Calu3 (cell line): ENCODE data around the gene NR5A2. TPM values are rescaled to one million over a fixed set of nuclear protein-coding genes. Genes with fewer than 3 reads are reported as not detected.

Source experiments
- BruUV-seq: library from RNA; stranded (reverse); fragments of 400-500 nt; replicated peaks from 2 replicates; lab custom pipeline; 2021; lab: Mats Ljungman, UMichigan
- CTCF ChIA-PET: fragments of 300-600 bp; sonication (Branson Sonifier 250); formaldehyde crosslinking; loops from one replicate; lab custom pipeline; 2022; ENCODE audit warnings: antibody characterized with exemption; lab: Charles Lee
- DNase-seq: peaks from one replicate; pipeline ENCODE4 v3.0.0; 2022
- H3K27ac Mint-ChIP-seq: one replicate; pipeline ENCODE4 v1.8.0; 2022; ENCODE audit warnings: mixed read lengths; ENCODE audit not compliant: unreplicated experiment
- H3K27me3 Mint-ChIP-seq: one replicate; pipeline ENCODE4 v1.8.0; 2022; ENCODE audit warnings: mixed read lengths; ENCODE audit not compliant: unreplicated experiment
- H3K36me3 Mint-ChIP-seq: one replicate; pipeline ENCODE4 v1.8.0; 2022; ENCODE audit warnings: mild to moderate bottlenecking, moderate library complexity, mixed read lengths; ENCODE audit not compliant: insufficient read depth, unreplicated experiment
- H3K4me1 Mint-ChIP-seq: one replicate; pipeline ENCODE4 v1.8.0; 2022; ENCODE audit warnings: mild to moderate bottlenecking, low read depth, mixed read lengths; ENCODE audit not compliant: unreplicated experiment
- H3K4me3 Mint-ChIP-seq: one replicate; pipeline ENCODE4 v1.8.0; 2022; ENCODE audit warnings: mild to moderate bottlenecking, low read depth, moderate library complexity, mixed read lengths; ENCODE audit not compliant: unreplicated experiment
- H3K9me3 Mint-ChIP-seq: one replicate; pipeline ENCODE4 v1.8.0; 2022; ENCODE audit warnings: low read depth, mixed read lengths; ENCODE audit not compliant: unreplicated experiment
- CTCF ChIP-seq: fragments of 200-600 bp; IDR thresholded peaks from one replicate; pipeline ENCODE4 v1.8.0; 2022; ENCODE audit warnings: antibody characterized with exemption; ENCODE audit not compliant: unreplicated experiment
- intact Hi-C: fragments of 100-400 bp; cut with micrococcal nuclease; formaldehyde crosslinking; loops from one replicate; pipeline ENCODE4 v1.10.0; 2022; ENCODE audit not compliant: unreplicated experiment
- total RNA-seq: library from RNA; stranded (reverse); gene quantifications from 2 replicates; pipeline ENCODE4 v1.2.3, GENCODE V29; 2022

The NR5A2 gene
- total RNA-seq, 1 experiment from 2014 or later: 6.9 TPM

GRCh38 chr1:200090252-200091159 is 63.0 kb downstream of the NR5A2 start:
- no peak for TF ChIP-seq CTCF
- H3K4me1 Mint-ChIP-seq: peaks cover 39% of the 10 kb centered on the region
- no peaks in the 10 kb centered on the region for H3K9me3 Mint-ChIP-seq
- intact Hi-C loops: no loop called here
- no peaks in the 10 kb centered on the region for H3K27me3 Mint-ChIP-seq
- H3K36me3 Mint-ChIP-seq: peaks cover 5% of the 10 kb centered on the region
- peak; percentile 27 for DNase-seq
- CTCF ChIA-PET: no interaction called here
- H3K27ac Mint-ChIP-seq: peak overlapping the region; percentile 35
- BruUV-seq: no TSS peak
- H3K4me3 Mint-ChIP-seq: no peak overlapping the region

DNA sequence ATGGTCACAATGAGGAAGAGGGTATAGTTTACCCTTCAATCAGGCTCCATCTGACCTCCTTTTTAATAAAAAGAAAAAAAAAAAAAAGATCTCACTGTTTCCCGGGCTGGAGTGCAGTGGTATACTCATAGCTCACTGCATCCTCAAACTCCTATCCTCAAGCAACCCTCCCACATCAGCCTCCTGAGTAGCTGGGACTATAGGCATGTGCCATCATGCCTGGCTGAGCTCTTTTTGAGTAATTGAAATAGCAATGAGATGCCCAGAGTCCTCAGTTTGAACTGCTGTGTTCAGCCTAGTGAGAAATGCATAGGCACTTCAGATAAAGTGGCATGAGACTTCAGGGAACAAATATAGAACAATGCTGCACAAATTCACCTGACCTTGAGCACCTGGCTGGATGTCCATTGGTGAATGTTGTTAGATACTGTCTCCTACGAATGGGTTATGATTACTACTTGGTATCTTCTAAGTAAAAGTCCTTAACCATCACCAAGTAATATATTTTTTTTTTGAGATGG is 67.6 kb downstream of the NR5A2 start:
- no peak for DNase-seq
- no peak for TF ChIP-seq CTCF
- no peaks in the 10 kb centered on the region for H3K36me3 Mint-ChIP-seq
- H3K27ac Mint-ChIP-seq: no peak overlapping the region
- H3K4me1 Mint-ChIP-seq: peaks cover 14% of the 10 kb centered on the region
- intact Hi-C loops: no loop called here
- BruUV-seq: no TSS peak
- no peaks in the 10 kb centered on the region for H3K9me3 Mint-ChIP-seq
- CTCF ChIA-PET: interaction anchor here (0.7 to 0.9 kb wide), 2 partner anchors 10 to 222 kb away, joined by 3 read pairs; no protein-coding TSS in a partner anchor
- no peaks in the 10 kb centered on the region for H3K27me3 Mint-ChIP-seq
- no peak overlapping the region for H3K4me3 Mint-ChIP-seq

DNA sequence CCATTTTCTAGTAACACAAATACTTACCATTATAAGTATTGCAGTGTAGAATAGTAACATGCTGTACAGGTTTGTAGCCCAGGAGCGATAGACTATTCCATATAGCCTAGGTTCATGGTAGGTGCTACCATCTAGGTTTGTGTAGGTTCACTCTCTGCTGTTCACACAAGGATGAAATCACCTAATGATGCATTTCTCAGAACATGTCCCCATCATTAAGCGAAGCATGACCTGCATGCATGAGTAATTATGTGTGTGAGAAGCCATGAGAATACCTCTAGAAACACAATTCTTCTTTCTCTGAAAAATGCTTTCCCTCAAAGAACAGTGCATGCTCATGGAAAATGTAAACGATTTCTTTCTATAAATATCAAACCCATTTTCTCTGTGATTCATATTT is 69.3 kb downstream of the NR5A2 start:
- no peak for DNase-seq
- no peak for TF ChIP-seq CTCF
- Mint-ChIP-seq H3K27ac (no peak overlapping the region), H3K4me3 (no peak overlapping the region), H3K4me1 (peaks cover 9% of the 10 kb centered on the region), H3K36me3 (no peaks in the 10 kb centered on the region), H3K27me3 (no peaks in the 10 kb centered on the region), H3K9me3 (no peaks in the 10 kb centered on the region)
- intact Hi-C loops: no loop called here
- CTCF ChIA-PET: no interaction called here
- BruUV-seq: no TSS peak

DNA sequence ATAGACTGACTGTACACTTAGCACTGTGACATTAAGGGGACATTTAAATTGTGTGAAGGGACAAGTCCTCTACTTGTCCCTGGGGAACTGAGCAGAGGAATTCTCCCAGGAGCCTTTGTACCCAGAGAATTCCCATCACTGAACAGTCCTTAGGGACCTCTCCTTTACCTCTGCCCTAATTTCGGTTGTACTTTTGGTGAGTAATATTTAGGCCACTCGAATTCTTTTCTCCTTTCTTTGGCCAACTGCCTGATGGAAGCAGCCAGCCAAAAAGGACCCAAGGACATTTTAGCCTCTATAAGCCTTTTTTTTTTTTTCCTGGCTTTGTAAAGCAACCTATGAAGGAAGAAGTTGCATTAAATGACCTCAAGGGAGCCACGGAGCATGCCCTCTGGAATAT is 71.5 kb downstream of the NR5A2 start:
- no peaks in the 10 kb centered on the region for H3K9me3 Mint-ChIP-seq
- H3K4me1 Mint-ChIP-seq: peaks cover 16% of the 10 kb centered on the region
- H3K36me3 Mint-ChIP-seq: no peaks in the 10 kb centered on the region
- no peak overlapping the region for H3K4me3 Mint-ChIP-seq
- no peak overlapping the region for H3K27ac Mint-ChIP-seq
- no peak for TF ChIP-seq CTCF
- no peaks in the 10 kb centered on the region for H3K27me3 Mint-ChIP-seq
- no peak for DNase-seq
- CTCF ChIA-PET: interaction anchor here (0.6 to 0.7 kb wide), 4 partner anchors 59 to 419 kb away, joined by 3 to 6 read pairs (median 3); no protein-coding TSS in a partner anchor
- no TSS peak for BruUV-seq
- intact Hi-C loops: no loop called here
